GM12874 (cell line): ENCODE results near the gene MBD3L2B.

ENCODE experiments used
- TF ChIP-seq, protein P1 (sequence below): IDR thresholded peaks from 2 replicates; pipeline ENCODE4 v1.5.1; 2011; ENCODE audit warnings: low read depth, mild to moderate bottlenecking, control low read depth, low read length, moderate library complexity; ENCODE audit not compliant: insufficient read depth

MBD3L2B gene

DNA sequence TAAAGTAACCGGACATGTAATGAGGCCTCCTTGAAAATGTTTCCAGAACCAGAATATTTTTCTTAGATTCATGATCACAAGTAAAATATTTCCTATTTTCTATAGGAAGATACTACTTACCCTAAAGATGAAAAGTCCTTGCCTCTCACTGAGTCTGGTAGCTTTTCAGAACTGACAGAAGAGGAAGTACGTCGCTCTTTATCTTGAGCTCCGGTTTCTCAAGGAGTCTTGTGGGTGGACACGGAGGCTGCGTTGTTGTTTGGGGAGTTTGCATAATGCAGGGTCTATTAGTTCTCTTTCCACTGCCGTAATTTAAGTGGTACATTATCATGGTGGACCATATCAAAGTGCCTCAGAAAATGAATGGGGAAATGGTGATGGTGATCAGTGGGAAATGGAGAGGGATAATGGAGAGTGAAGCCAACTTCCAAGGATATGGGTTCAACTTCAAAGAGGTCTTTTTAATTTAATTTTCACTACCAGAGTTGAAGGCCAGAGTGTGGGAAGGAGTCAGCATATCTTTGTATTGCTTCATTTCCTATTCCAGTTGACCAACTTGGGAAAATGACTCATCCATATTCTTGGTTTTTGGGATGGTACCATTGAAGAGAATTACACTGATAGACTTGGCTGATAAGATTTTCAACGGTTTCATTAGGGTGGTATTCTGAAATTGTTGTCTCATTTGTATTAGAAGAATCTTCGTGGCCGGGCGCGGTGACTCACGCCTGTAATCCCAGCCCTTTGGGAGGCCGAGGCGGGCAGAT is 23.4 kb downstream of the MBD3L2B start:
- TF ChIP-seq, protein P1, sequence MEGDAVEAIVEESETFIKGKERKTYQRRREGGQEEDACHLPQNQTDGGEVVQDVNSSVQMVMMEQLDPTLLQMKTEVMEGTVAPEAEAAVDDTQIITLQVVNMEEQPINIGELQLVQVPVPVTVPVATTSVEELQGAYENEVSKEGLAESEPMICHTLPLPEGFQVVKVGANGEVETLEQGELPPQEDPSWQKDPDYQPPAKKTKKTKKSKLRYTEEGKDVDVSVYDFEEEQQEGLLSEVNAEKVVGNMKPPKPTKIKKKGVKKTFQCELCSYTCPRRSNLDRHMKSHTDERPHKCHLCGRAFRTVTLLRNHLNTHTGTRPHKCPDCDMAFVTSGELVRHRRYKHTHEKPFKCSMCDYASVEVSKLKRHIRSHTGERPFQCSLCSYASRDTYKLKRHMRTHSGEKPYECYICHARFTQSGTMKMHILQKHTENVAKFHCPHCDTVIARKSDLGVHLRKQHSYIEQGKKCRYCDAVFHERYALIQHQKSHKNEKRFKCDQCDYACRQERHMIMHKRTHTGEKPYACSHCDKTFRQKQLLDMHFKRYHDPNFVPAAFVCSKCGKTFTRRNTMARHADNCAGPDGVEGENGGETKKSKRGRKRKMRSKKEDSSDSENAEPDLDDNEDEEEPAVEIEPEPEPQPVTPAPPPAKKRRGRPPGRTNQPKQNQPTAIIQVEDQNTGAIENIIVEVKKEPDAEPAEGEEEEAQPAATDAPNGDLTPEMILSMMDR, result no peak

DNA sequence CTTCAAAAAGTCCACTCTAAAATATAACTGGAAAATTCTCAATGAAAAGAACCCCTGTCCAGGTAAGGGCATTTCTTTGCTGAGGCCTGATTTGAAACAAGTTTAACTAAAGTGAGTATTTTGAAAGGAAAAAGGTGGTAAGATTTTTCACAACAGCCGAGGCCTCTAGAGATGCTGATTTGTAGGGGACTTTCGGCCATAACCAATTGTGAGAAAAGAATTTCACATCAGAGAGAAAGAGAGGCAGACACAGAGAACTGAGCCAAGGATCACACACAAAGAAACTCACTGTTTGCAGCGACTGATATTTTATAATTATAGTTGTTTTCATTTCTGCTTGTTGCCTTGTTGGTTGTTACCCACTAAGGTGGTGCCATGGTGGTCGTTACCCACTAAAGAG is 24.4 kb downstream of the MBD3L2B start:
- TF ChIP-seq, protein P1, result no peak

DNA sequence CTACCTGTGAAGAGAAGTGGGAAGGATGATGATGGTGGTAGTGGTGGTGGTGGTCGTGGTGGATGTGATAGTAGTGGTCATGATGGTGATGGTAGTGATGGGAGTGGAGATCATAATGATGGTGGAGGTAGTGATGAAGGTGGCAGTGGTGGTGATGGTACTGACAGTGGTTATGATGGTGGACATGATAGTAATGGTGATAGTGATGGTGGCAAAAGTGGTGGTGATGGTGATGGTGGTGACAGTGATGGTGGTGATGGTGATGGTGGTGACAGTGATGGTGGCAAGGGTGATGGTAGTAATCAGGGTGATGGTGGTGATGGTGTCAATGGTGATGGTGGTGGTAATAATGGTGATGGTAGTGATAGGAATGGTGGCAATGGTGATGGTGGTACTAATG is 26.2 kb downstream of the MBD3L2B start:
- TF ChIP-seq, protein P1, result no peak

DNA sequence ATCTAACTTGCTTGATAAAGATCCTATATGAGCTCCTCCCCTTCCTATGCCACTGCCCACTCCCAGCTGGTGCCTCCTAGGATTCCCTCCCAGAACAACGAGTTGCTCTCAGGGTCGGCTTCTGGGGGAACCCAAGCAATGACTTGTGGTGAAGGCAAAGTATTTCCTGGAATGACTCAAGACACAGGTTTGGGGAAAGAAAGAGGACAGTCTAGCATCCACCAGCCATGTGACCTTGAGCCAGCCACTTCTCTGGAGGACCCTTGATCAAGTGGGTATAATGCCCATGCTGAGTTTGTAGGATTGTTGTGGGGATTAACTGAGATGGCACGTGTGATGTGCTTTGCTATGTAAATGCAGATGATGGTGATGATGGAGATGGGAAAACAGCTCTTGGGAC is 33.0 kb downstream of the MBD3L2B start:
- TF ChIP-seq, protein P1, result no peak

DNA sequence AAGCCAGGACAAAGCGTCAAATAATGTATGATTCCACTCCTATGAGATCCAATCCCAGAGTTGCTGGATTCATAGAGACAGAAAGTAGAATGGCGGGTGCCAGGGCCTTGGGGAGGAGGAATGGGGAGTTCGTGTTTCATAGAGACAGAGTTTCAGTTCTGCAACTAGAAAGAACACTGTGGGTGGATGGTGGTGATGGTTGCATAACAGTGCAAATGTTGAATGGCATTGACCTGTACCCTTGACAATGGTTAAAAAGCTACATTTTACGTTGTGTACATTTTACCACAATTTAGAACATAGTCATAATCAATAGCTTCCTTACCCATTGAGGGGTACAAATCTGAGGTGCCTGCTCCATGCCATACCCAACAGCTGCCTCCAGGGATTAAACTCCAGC is 33.4 kb downstream of the MBD3L2B start:
- TF ChIP-seq, protein P1, result no peak

DNA sequence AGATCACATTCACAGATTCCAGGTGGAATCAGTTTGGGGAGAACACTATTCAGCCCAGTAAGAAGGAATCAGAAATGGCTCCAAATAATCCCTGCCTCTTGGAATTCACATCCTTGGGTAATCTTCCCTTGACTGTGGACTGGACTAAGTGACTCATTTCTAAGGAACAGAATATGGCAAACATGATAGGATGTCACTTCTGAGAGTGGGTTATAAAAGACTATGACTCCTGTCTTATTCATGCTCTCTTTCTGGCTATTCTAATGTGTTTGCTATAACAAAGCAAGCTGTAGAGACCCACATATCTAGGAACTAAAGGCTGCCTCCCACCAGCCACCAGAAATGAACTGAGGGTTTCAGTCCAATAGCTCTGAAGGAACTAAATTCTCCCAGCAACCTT is 37.8 kb downstream of the MBD3L2B start:
- TF ChIP-seq, protein P1, result no peak

DNA sequence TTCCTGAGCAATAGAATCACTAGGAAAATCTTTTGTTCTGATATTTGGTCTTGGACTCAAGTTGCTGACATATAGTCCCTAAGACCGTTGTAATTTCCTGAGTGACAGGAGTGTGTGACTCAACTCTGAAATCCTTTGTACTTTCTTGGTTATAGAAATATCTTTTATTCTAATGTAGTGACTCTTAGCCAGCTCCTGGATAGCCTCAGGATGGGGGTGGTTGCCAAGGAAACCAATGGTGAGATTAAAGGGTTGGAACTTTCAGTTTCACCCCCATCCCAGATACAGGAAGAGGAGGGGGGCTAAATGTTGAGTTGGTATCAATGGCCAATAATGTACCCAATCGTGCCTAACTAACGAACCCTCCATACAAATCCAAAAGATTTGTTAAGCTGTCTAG is 41.8 kb downstream of the MBD3L2B start:
- TF ChIP-seq, protein P1, result no peak
